ENCODE measurements around the gene VPS37D. TPM values are rescaled to one million over a fixed set of nuclear protein-coding genes. Genes with fewer than 3 reads are reported as not detected.

VPS37D gene
- total and polyA plus RNA-seq, 2 experiments from 2014 or later, result 2.2 to 7.0 TPM

GRCh38 chr7:73622909-73623797, 44.5 kb upstream of the VPS37D start:
- Histone ChIP-seq H3K27me3 (ENCODE audit: insufficient read depth) (peaks cover 13% of the 10 kb centered on the region), H3K27ac (ENCODE audit: low read depth) (no peak overlapping the region), H3F3A (replicated peaks; ENCODE audit: low read depth) (no peaks in the 10 kb centered on the region), H4K20me1 (replicated peaks; ENCODE audit: insufficient read depth) (no peaks in the 10 kb centered on the region), H3K4me3 (peak overlapping the region; percentile 83), H3K36me3 (ENCODE audit: insufficient read depth) (no peaks in the 10 kb centered on the region), H2AFZ (peak overlapping the region; percentile 84), H3K4me2 (peak overlapping the region; percentile 97), H3K79me2 (replicated peaks; ENCODE audit: insufficient read depth) (no peaks in the 10 kb centered on the region), H3K9me2 (ENCODE audit: insufficient read depth) (no peaks in the 10 kb centered on the region), H3K4me1 (ENCODE audit: insufficient read depth) (0 out of 2 replicates have a peak, but pooled peaks cover 8% of the 10 kb centered on the region)
- peak; percentile 80 for ATAC-seq
- no peaks in the 10 kb centered on the region; the same call in 2 of the 3 replicates for H3K9me3 Mint-ChIP-seq
- H3K27me3 Mint-ChIP-seq (ENCODE audit: insufficient read depth, low read depth, poor library complexity), result peaks cover 23% of the 10 kb centered on the region
- peak; percentile 96 for DNase-seq (ENCODE audit: low spot score)
- H3K4me1 Mint-ChIP-seq, result peaks cover 5% of the 10 kb centered on the region; the same call in 2 of the 3 replicates
- H3K27ac Mint-ChIP-seq, result no peak overlapping the region
- TF ChIP-seq POLR2AphosphoS5 (IDR thresholded peaks at IDR 0.05; ENCODE audit: low read depth) (no peak), CREB1 (CRISPR knock-in tag; IDR thresholded peaks at IDR 0.05; ENCODE audit: low read depth) (peak; percentile 25; the same call in 1 of the 2 replicates), ZNF114 (CRISPR knock-in tag; IDR thresholded peaks at IDR 0.05) (no peak), JUNB (IDR thresholded peaks at IDR 0.05; ENCODE audit: unreplicated experiment) (peak; percentile 12), NANOG (IDR thresholded peaks at IDR 0.05; ENCODE audit: borderline replicate concordance) (no peak), STAT1 (IDR thresholded peaks at IDR 0.05; ENCODE audit: unreplicated experiment) (no peak), ZNF331 (CRISPR knock-in tag; IDR thresholded peaks at IDR 0.05; ENCODE audit: low read depth) (no peak)
- no peaks in the 10 kb centered on the region; the same call in 2 of the 3 replicates for H3K36me3 Mint-ChIP-seq (ENCODE audit: low read depth)
- peak overlapping the region; percentile 86 for H3K4me3 Mint-ChIP-seq

DNA sequence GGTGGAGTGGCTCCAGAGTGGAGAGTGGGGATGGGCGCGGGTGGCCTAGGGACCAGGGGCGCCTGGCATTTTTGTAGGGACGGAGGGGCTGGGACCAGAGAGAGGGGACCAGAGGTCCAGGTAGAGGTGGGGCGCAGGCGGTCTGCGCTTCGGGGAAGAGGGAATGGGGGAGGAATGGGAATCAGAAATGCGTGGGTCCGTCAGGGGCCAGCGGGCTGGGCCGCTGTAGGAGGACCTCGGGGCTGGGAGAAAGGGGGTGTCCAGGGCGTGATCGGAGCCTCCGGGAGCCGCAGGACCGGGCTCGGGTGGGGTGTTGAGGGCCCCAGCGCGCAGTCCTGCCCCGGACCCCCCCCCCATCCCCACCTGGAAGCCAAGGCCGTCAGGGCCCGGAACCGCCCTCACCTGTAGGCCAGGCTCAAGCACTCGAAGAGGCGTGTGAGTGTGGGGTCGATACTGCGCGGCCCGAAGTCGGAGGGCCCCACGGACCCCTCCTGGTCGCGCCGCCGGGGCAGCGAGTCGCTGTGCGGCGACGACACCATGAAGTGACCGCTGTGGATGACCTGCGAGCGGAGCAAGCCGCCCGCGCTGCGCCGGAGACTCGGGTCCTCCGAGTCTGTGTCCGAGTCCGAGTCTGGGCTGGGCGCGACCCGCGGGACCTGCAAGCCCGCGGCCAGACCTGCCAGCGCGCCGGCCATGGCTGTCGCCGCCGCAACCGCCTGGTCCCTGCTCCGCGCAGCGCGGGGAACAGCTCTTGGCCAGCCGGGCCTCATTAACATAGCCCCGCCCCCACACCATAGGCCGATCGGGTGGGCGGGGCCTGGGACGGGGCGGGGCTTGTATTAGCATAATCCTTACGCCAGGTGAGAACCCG, 43.6 kb upstream of the VPS37D start, which contains the start of gene MLXIPL:
TSS of gene MLXIPL (minus strand) at position 725 of the 871 bp plus-strand sequence. CDS start at position 695, 30 bp downstream.
- Mint-ChIP-seq H3K4me1 (peaks cover 3% of the 10 kb centered on the region; the same call in 2 of the 3 replicates), H3K4me3 (peak within 1 kb of the TSS; percentile 86), H3K9me3 (no peaks in the 10 kb centered on the region; the same call in 2 of the 3 replicates), H3K36me3 (ENCODE audit: low read depth) (no peaks in the 10 kb centered on the region; the same call in 2 of the 3 replicates), H3K27me3 (ENCODE audit: insufficient read depth, low read depth, poor library complexity) (peaks cover 27% of the 10 kb centered on the region), H3K27ac (no peak within 1 kb of the TSS)
- Histone ChIP-seq H3K27me3 (ENCODE audit: insufficient read depth) (peaks cover 13% of the 10 kb centered on the region), H3K4me1 (ENCODE audit: insufficient read depth) (0 out of 2 replicates have a peak, but pooled peaks cover 8% of the 10 kb centered on the region), H4K20me1 (replicated peaks; ENCODE audit: insufficient read depth) (no peaks in the 10 kb centered on the region), H3K4me2 (peak within 1 kb of the TSS; percentile 97), H3F3A (replicated peaks; ENCODE audit: low read depth) (no peaks in the 10 kb centered on the region), H3K4me3 (peak within 1 kb of the TSS; percentile 83), H3K27ac (ENCODE audit: low read depth) (no peak within 1 kb of the TSS), H2AFZ (peak within 1 kb of the TSS; percentile 84), H3K36me3 (ENCODE audit: insufficient read depth) (no peaks in the 10 kb centered on the region), H3K79me2 (replicated peaks; ENCODE audit: insufficient read depth) (no peaks in the 10 kb centered on the region), H3K9me2 (ENCODE audit: insufficient read depth) (no peaks in the 10 kb centered on the region)
- ATAC-seq (peak; percentile 73), DNase-seq (ENCODE audit: low spot score) (peak; percentile 98)
- no peak for TF ChIP-seq ZNF331 (CRISPR knock-in tag; IDR thresholded peaks at IDR 0.05; ENCODE audit: low read depth)
- TF ChIP-seq POLR2AphosphoS5 (IDR thresholded peaks at IDR 0.05; ENCODE audit: low read depth), result peak; percentile 88

Measured in GM23338 (cell line).